CD1c-positive myeloid dendritic cell (primary cell): Measurements from ENCODE around the gene MFSD11.
"Not testable (repeated sequence)": the region's sequence is repeated elsewhere in the genome, so short reads cannot be mapped to it uniquely, and the experiment has no call there.

Experiments
- DNase-seq: peaks from one replicate; pipeline ENCODE4 v3.0.0-alpha.2; 2016; ENCODE audit errors: extremely low spot score

MFSD11 gene

DNA sequence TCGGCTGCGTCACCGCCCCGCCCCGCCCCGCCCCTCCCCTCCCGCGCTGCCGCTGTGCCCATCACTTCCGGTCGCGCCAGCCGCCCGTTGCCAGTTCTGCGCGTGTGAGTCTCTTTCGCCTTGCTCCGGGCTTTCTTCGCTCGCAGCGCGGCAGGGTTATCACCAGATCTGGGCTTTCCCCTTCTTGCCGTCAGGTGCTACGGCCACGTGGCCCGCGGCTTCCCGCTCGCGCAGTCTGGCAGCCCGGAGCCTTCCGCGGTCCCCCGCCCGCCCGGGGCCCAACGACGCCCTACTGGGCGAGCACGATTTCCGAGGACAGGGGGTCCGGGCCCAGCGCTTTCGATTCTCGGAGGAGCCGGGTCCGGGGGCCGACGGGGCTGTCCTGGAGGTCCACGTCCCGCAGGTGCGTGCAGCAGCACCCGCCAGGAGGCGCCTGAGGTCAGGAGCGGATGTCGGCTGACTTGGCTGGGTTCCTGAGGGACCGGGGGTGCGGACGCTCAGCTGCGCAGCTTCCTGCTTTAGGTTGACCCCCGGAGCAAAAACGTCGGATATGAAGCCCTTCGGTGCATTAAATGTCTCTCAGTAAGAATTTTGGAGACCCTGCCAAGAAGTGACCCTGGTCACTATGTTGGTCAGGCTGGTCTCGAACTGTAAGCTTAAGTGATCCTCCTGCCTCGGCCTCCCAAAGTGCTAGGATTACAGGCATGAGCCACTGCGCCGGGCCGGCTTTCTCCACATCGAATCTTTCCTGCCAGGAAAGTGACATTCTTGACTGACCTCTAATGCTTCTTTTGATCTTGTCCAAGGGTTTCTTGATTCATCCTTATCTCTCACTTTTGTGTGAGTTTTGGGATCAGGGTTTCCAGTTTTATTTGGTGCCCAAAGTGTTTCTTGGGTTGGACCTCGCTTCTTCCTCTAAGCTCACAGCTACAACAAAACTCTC is 10.9 kb upstream of the MFSD11 start, which contains the start of gene METTL23:
TSS of gene METTL23 (plus strand) at position 64 of the 943 bp plus-strand sequence. CDS start 2,872 bp downstream, outside the sequence.
- DNase-seq: peak; percentile 76

- DNase-seq: peak; percentile 40
Measured at GRCh38 chr17:76727745-76728456, 10.0 kb upstream of the MFSD11 start.

DNA sequence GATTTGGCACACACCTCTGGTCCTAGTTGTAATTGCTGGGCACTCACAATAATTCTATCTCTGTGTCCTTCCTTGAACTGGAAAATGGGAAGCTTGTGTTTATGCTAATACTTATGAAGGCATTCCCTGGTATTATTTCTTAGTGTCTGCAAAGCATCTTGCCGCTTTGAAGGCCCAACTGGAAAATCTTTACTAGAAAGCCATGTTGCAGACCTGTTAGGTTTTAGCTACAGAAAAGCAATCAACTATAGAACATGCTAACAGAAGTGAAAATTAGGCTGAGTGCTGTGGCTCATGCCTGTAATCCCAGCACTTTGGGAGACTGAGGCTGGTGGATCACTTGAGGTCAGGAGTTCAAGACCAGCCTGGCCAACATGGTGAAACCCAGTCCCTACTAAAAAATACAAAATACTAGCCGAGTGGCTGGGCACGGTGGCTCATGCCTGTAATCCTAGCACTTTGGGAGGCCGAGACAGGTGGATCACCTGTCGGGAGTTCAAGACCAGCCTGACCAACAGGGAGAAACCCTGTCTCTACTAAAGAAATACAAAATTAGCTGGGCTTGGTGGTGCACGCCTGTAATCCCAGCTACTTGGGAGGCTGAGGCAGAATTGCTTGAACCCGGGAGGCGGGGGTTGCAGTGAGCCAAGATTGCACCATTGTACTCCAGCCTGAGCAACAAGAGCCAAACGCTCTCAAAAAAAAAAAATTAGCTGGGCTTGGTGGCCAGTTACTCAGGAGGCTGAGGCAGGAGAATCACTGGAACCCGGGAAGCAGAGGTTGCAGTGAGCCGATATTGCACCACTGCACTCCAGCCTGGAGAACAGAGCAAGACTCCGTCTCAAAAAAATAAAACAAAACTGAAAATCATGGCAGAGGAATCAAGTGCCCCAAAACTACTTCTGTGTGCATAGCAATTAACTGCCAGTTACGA is 5.9 kb upstream of the MFSD11 start:
- not testable (repeated sequence) for DNase-seq

DNA sequence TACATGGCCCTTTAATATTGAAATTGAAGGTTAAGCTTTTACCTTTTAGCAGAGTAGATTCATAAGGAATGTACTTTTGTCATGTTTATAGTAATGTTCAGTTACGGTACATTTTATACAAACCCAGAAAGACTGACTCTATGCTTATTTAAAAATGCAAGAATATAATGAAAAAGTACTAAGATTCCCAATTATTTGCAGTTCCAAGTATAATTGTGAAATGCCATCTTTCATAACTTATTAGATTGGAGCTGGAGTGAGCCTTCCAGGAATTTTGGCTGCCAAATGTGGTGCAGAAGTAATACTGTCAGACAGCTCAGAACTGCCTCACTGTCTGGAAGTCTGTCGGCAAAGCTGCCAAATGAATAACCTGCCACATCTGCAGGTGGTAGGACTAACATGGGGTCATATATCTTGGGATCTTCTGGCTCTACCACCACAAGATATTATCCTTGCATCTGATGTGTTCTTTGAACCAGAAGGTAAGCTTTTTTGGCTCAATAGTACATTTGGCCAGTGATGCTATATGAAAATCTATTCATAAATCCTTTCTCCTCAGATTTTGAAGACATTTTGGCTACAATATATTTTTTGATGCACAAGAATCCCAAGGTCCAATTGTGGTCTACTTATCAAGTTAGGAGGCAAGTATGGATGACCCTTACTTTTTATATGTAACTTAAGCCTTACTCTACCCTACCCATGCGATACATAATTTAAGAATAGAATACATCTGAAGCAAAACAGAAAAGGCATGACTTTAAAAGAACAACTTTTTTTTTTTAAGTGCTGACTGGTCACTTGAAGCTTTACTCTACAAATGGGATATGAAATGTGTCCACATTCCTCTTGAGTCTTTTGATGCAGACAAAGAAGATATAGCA is 4.9 kb upstream of the MFSD11 start:
- no peak for DNase-seq

DNA sequence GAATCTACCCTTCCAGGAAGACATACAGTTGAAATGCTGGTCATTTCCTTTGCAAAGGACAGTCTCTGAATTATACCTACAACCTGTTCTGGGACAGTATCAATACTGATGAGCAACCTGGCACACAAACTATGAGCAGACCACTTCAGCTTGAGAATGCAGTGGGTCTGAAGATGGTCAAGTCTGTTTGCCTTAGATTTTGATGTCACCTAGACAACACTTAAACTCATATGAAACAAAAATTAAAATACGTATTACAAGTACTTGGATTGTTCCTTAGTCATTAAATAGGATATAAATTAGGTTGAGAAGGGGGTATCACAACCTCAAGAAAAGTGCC is 4.3 kb upstream of the MFSD11 start:
- no peak for DNase-seq

GRCh38 chr17:76734080-76734840 is 3.7 kb upstream of the MFSD11 start:
- DNase-seq: peak; percentile 54

DNA sequence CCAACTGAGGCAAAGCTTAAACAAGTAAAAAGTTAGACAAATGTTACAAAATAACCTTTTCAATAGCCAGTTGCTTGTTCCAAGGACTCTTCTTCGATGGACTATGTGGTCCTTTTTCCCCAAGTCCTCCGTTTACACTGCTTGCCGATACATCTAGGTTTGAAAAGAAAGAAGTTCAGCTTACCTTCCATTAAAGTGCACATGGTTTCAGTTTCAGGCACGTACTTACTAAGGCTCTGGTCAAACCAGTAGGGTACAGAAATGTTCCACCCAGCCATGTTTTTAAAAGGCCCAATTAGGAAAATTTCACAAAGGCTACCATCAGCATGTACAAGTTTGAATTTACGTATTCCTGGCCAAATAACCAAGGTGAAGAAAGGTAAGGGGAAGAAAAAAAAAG is 2.9 kb upstream of the MFSD11 start:
- DNase-seq: peak; percentile 41

DNA sequence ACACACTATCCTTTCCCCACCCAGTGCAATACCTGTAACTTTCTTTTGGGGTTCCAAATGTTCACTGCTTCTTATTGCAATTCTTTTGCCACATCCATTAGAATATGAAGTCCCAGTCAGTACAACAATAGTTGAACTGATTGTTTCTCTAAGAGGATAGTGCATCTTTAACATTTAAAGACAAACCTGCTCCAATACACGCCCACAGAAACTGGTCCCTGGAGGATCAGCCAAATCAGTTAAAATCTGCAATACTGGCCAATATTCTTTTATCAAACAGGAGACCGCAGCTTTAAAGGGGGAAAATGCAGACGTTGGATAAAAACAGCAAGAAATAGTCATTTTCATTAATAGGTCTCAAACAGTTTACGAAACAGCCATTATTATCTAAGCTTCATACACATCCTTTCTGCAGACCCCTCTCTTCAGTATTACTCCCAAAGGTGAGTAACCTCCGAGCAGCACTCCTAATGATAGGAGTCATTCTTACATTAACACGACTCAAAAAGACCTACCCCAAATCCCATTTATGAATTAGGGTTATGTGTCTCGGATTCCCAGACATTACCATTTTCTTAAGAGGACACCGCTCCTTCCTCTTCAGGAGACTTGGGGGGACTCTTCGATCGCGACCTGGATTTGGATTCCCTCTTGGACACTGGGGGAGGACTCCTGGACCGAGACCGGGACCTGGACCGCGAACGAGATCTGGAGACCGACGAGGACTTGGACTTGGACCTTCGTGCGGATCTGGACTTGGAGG is 2.2 kb upstream of the MFSD11 start:
- DNase-seq: no peak

DNA sequence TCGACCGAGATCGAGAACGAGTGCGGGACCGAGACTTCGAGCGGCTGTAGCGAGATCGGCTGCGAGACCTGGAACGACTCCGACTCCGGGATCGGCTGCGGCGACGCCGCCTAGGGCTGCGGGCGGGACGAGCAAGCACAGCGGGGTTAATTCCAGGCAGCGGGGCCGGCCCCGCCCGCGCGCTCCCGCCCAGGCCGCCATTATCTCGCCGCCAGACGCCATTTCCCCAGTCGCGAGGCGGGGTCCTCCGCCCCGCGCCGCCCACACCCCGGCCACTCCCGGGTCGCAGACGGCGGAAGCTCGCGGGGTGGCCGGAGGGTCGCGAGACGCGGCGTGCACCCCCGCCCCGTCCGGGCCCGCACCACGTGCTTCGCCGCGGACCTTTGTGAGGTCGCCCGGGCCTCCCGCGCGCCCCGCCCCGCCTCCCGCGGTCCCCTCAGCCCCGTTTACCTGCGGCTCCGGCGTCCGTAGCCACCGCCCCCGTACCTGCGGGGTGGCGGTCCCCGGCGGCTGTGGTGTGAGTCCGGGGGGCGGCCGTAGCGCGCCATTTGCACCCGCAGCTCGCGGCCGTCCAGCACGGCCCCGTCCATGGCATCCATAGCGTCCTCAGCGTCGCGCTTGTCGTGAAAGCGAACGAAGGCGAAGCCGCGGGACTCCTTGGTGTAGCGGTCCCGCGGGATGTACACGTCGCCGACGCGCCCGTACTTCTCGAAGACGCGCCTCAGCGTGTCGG is 1.4 kb upstream of the MFSD11 start:
- peak; percentile 80 for DNase-seq

GRCh38 chr17:76737082-76737675 is 740 bp upstream of the MFSD11 start, which contains the start of gene SRSF2:
Gene SRSF2 (minus strand): TSS chr17:76737331. CDS start chr17:76737160, 171 bp downstream.
- peak; percentile 100 for DNase-seq

GRCh38 chr17:76738468-76738850 is 540 bp downstream of the MFSD11 start:
- DNase-seq: peak; percentile 37

- not testable (repeated sequence) for DNase-seq
Measured at GRCh38 chr17:76739568-76740115, 1.7 kb downstream of the MFSD11 start.

- DNase-seq: no peak
Measured at GRCh38 chr17:76740329-76741118, 2.6 kb downstream of the MFSD11 start.

- DNase-seq: no peak
Measured at GRCh38 chr17:76742958-76743357, 5.0 kb downstream of the MFSD11 start.

GRCh38 chr17:76744747-76745146 is 6.8 kb downstream of the MFSD11 start:
- DNase-seq: no peak

GRCh38 chr17:76745785-76746184 is 7.9 kb downstream of the MFSD11 start:
- DNase-seq: not testable (repeated sequence)
